GM23338 (cell line): ENCODE results near the gene CCDC144A. TPM values are rescaled to one million over a fixed set of nuclear protein-coding genes. Genes with fewer than 3 reads are reported as not detected.

Source experiments
- ATAC-seq: fragments of 200-7000 bp; cut with Tn5 transposase; 3 replicates; pipeline ENCODE4 v1.9.1; 2020
- DNase-seq: peaks from one replicate; pipeline ENCODE4 v3.0.0-alpha.2; 2015; ENCODE audit warnings: low spot score
- H2AFZ ChIP-seq: fragments of 200-600 bp; sonication (generic); 2 replicates; pipeline ENCODE4 v1.8.0; 2016; ENCODE audit warnings: antibody characterized with exemption, mild to moderate bottlenecking, moderate library complexity
- H3F3A ChIP-seq: fragments of 200-600 bp; sonication (generic); replicated peaks from 2 replicates; pipeline ENCODE4 v1.8.0; 2017; ENCODE audit warnings: antibody characterized with exemption, mixed run types, low read depth
- H3K27ac ChIP-seq: fragments of 200-600 bp; sonication (generic); 2 replicates; pipeline ENCODE4 v1.6.1; 2016; ENCODE audit warnings: low read depth
- H3K27me3 ChIP-seq: fragments of 200-600 bp; sonication (generic); 2 replicates; pipeline ENCODE4 v1.8.0; 2016; ENCODE audit warnings: mild to moderate bottlenecking, mixed run types, moderate library complexity; ENCODE audit not compliant: insufficient read depth
- H3K36me3 ChIP-seq: fragments of 200-600 bp; sonication (generic); 2 replicates; pipeline ENCODE4 v1.8.0; 2016; ENCODE audit warnings: mild to moderate bottlenecking; ENCODE audit not compliant: insufficient read depth
- H3K4me1 ChIP-seq: fragments of 200-600 bp; sonication (generic); 2 replicates; pipeline ENCODE4 v1.8.0; 2016; ENCODE audit warnings: mild to moderate bottlenecking, moderate library complexity; ENCODE audit not compliant: insufficient read depth
- H3K4me2 ChIP-seq: fragments of 200-600 bp; sonication (generic); 2 replicates; pipeline ENCODE4 v1.7.1; 2017; ENCODE audit warnings: mixed run types
- H3K4me3 ChIP-seq: fragments of 200-600 bp; sonication (generic); 2 replicates; pipeline ENCODE4 v1.6.1; 2016; ENCODE audit warnings: mixed run types
- H3K79me2 ChIP-seq: fragments of 200-600 bp; sonication (generic); replicated peaks from 2 replicates; pipeline ENCODE4 v1.8.0; 2017; ENCODE audit warnings: mild to moderate bottlenecking; ENCODE audit not compliant: insufficient read depth
- H3K9me2 ChIP-seq: fragments of 200-600 bp; sonication (generic); 2 replicates; pipeline ENCODE4 v1.8.0; 2017; ENCODE audit not compliant: insufficient read depth
- H4K20me1 ChIP-seq: fragments of 200-600 bp; sonication (generic); replicated peaks from 2 replicates; pipeline ENCODE4 v1.8.0; 2017; ENCODE audit warnings: mild to moderate bottlenecking; ENCODE audit not compliant: insufficient read depth
- H3K27ac Mint-ChIP-seq: 2 replicates; pipeline ENCODE4 v1.8.0; 2020; ENCODE audit warnings: inconsistent platforms, mild to moderate bottlenecking, moderate library complexity, mixed read lengths
- H3K27me3 Mint-ChIP-seq: 3 replicates; pipeline ENCODE4 v1.8.0; 2022; ENCODE audit warnings: low read depth, mild to moderate bottlenecking, moderate library complexity, mixed read lengths, inconsistent platforms; ENCODE audit not compliant: insufficient read depth, poor library complexity
- H3K36me3 Mint-ChIP-seq: 3 replicates; pipeline ENCODE4 v1.8.0; 2021; ENCODE audit warnings: low read depth, mild to moderate bottlenecking, inconsistent platforms, moderate library complexity, mixed read lengths
- H3K4me1 Mint-ChIP-seq: 3 replicates; pipeline ENCODE4 v1.8.0; 2020; ENCODE audit warnings: mild to moderate bottlenecking, inconsistent platforms, mixed read lengths
- H3K4me3 Mint-ChIP-seq: 3 replicates; pipeline ENCODE4 v1.8.0; 2021; ENCODE audit warnings: moderate library complexity, mild to moderate bottlenecking, inconsistent platforms, mixed read lengths
- H3K9me3 Mint-ChIP-seq: 3 replicates; pipeline ENCODE4 v1.8.0; 2020; ENCODE audit warnings: moderate library complexity, mild to moderate bottlenecking, inconsistent platforms, mixed read lengths
- CREB1 ChIP-seq: fragments of 250-450 bp; sonication (Bioruptor Pico); IDR thresholded peaks from 2 replicates; pipeline ENCODE4 v1.5.0; 2020; ENCODE audit warnings: low read depth, mild to moderate bottlenecking, moderate library complexity
- CTCF ChIP-seq, 2 experiments: fragments of 200-600 bp in 1 of 2; sonication (generic) in 1 of 2; conservative IDR thresholded peaks; 2 replicates each; pipeline versions ENCODE4 v1.5.1 to v1.6.1; 2016 to 2017; ENCODE audit warnings: antibody characterized with exemption in 2 of 2, low read depth in 2 of 2, mild to moderate bottlenecking in 2 of 2, moderate library complexity in 1 of 2
- ETS1 ChIP-seq: IDR thresholded peaks from 2 replicates; pipeline ENCODE4 v1.6.1; 2016; ENCODE audit warnings: antibody characterized with exemption
- EZH2 ChIP-seq: fragments of 200-600 bp; sonication (generic); IDR thresholded peaks from one replicate; pipeline ENCODE4 v1.8.0; 2017; ENCODE audit warnings: antibody characterized with exemption, mild to moderate bottlenecking, low read depth; ENCODE audit not compliant: unreplicated experiment
- EZH2phosphoT487 ChIP-seq: fragments of 200-600 bp; sonication (generic); IDR thresholded peaks from one replicate; pipeline ENCODE4 v1.8.1; 2018; ENCODE audit warnings: antibody characterized with exemption; ENCODE audit not compliant: unreplicated experiment
- JUNB ChIP-seq: IDR thresholded peaks from one replicate; pipeline ENCODE4 v1.6.1; 2016; ENCODE audit warnings: antibody characterized with exemption; ENCODE audit not compliant: unreplicated experiment
- POLR2AphosphoS5 ChIP-seq: IDR thresholded peaks from 2 replicates; pipeline ENCODE4 v1.6.1; 2016; ENCODE audit warnings: antibody characterized with exemption, low read depth
- REST ChIP-seq: IDR thresholded peaks from one replicate; pipeline ENCODE4 v1.6.1; 2018; ENCODE audit warnings: antibody characterized with exemption; ENCODE audit not compliant: unreplicated experiment
- STAT1 ChIP-seq: IDR thresholded peaks from one replicate; pipeline ENCODE4 v1.6.1; 2016; ENCODE audit warnings: antibody characterized with exemption; ENCODE audit not compliant: unreplicated experiment
- ZNF114 ChIP-seq: fragments of 250-450 bp; sonication (Bioruptor Pico); IDR thresholded peaks from 2 replicates; pipeline ENCODE4 v1.5.0; 2020; ENCODE audit warnings: mild to moderate bottlenecking, moderate library complexity
- polyA plus RNA-seq: library from polyadenylated mRNA; unstranded; fragments of >200 nt; fragmentation: Nextera tagmentation; extraction: Ambion mirVana; gene quantifications from 2 replicates; pipeline ENCODE4 v1.2.1, GENCODE V29; 2016
- total RNA-seq: library from RNA; depleted of rRNA; stranded (reverse); fragments of >200 nt; shearing (Covaris generic); gene quantifications from 2 replicates; pipeline ENCODE4 v1.2.3, GENCODE V29; 2014
- TF ChIP-seq, protein P1 (sequence below): fragments of 250-450 bp; sonication (Bioruptor Pico); IDR thresholded peaks from 2 replicates; pipeline ENCODE4 v1.5.0; 2020; ENCODE audit warnings: mild to moderate bottlenecking, moderate library complexity

CCDC144A gene
- total and polyA plus RNA-seq, 2 experiments from 2014 or later, result 4.2 to 13.9 TPM

DNA sequence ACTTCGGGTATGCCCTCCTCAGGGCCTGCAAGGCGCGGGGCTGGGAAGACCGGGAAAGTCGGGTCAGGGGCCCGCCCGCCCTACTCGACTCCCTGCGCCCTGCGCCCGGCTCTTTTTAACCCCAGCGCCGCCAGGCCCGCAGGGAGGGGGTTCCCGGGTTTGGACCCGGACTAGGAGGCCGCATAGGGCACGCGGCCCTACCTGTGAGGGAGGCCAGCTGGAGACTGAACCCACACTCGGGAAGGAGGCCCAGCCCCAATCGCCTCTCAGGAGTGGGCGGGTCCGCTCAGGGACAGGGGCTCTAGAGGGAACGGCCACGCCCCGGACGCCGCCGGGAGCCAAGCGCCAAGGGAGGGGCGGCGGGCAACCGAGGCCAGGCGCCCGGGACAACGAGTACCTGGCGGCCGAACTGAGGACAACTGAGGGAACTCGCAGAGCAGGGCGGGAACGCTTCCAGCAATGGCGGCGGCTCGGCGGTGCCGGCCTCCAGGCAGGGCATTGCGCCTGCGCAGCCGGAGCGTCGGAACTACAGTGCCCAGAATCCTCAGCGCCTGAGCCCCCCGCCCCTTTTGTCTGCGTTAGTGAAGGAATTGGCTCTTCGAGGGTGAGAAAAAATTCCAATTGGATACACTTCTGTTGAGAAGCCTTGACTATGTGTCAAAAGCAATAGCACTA is 36.5 kb upstream of the CCDC144A start, which contains the start of gene ZNF624:
ZNF624 (minus strand) TSS at position 484 of the 675 bp plus-strand sequence.
- Histone ChIP-seq H3K4me1 (peaks cover 15% of the 10 kb centered on the region), H4K20me1 (no peaks in the 10 kb centered on the region), H3F3A (peaks cover 3% of the 10 kb centered on the region; the same call in 1 of the 2 replicates), H3K79me2 (no peaks in the 10 kb centered on the region), H3K4me3 (peak within 1 kb of the TSS; percentile 74), H3K4me2 (peak within 1 kb of the TSS; percentile 92), H3K36me3 (no peaks in the 10 kb centered on the region), H2AFZ (peak within 1 kb of the TSS; percentile 86), H3K27ac (peak within 1 kb of the TSS; percentile 84), H3K27me3 (no peaks in the 10 kb centered on the region), H3K9me2 (no peaks in the 10 kb centered on the region)
- ATAC-seq, result peak; percentile 95
- peaks cover 16% of the 10 kb centered on the region; the same call in 2 of the 3 replicates for H3K4me1 Mint-ChIP-seq
- peak within 1 kb of the TSS; percentile 80 for H3K4me3 Mint-ChIP-seq
- H3K36me3 Mint-ChIP-seq, result peaks cover 4% of the 10 kb centered on the region; the same call in 2 of the 3 replicates
- peaks cover 7% of the 10 kb centered on the region for H3K27me3 Mint-ChIP-seq
- TF ChIP-seq EZH2 (no peak), EZH2phosphoT487 (no peak), JUNB (no peak), STAT1 (no peak), POLR2AphosphoS5 (peak; percentile 93), CTCF (conservative IDR thresholded peaks at IDR 0.05; ENCODE audit: low read depth in 2 of 2) (no peak), REST (no peak), CREB1 (peak; percentile 37; the same call in 1 of the 2 replicates), ZNF114 (CRISPR knock-in tag) (no peak), ETS1 (peak; percentile 81)
- TF ChIP-seq, protein P1, sequence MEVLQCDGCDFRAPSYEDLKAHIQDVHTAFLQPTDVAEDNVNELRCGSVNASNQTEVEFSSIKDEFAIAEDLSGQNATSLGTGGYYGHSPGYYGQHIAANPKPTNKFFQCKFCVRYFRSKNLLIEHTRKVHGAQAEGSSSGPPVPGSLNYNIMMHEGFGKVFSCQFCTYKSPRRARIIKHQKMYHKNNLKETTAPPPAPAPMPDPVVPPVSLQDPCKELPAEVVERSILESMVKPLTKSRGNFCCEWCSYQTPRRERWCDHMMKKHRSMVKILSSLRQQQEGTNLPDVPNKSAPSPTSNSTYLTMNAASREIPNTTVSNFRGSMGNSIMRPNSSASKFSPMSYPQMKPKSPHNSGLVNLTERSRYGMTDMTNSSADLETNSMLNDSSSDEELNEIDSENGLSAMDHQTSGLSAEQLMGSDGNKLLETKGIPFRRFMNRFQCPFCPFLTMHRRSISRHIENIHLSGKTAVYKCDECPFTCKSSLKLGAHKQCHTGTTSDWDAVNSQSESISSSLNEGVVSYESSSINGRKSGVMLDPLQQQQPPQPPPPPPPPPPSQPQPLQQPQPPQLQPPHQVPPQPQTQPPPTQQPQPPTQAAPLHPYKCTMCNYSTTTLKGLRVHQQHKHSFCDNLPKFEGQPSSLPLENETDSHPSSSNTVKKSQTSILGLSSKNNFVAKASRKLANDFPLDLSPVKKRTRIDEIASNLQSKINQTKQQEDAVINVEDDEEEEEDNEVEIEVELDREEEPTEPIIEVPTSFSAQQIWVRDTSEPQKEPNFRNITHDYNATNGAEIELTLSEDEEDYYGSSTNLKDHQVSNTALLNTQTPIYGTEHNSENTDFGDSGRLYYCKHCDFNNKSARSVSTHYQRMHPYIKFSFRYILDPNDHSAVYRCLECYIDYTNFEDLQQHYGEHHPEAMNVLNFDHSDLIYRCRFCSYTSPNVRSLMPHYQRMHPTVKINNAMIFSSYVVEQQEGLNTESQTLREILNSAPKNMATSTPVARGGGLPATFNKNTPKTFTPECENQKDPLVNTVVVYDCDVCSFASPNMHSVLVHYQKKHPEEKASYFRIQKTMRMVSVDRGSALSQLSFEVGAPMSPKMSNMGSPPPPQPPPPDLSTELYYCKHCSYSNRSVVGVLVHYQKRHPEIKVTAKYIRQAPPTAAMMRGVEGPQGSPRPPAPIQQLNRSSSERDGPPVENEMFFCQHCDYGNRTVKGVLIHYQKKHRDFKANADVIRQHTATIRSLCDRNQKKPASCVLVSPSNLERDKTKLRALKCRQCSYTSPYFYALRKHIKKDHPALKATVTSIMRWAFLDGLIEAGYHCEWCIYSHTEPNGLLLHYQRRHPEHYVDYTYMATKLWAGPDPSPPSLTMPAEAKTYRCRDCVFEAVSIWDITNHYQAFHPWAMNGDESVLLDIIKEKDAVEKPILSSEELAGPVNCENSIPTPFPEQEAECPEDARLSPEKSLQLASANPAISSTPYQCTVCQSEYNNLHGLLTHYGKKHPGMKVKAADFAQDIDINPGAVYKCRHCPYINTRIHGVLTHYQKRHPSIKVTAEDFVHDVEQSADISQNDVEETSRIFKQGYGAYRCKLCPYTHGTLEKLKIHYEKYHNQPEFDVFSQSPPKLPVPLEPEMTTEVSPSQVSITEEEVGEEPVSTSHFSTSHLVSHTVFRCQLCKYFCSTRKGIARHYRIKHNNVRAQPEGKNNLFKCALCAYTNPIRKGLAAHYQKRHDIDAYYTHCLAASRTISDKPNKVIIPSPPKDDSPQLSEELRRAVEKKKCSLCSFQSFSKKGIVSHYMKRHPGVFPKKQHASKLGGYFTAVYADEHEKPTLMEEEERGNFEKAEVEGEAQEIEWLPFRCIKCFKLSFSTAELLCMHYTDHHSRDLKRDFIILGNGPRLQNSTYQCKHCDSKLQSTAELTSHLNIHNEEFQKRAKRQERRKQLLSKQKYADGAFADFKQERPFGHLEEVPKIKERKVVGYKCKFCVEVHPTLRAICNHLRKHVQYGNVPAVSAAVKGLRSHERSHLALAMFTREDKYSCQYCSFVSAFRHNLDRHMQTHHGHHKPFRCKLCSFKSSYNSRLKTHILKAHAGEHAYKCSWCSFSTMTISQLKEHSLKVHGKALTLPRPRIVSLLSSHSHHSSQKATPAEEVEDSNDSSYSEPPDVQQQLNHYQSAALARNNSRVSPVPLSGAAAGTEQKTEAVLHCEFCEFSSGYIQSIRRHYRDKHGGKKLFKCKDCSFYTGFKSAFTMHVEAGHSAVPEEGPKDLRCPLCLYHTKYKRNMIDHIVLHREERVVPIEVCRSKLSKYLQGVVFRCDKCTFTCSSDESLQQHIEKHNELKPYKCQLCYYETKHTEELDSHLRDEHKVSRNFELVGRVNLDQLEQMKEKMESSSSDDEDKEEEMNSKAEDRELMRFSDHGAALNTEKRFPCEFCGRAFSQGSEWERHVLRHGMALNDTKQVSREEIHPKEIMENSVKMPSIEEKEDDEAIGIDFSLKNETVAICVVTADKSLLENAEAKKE (CRISPR knock-in tag), result no peak
- peaks cover 3% of the 10 kb centered on the region; the same call in 2 of the 3 replicates for H3K9me3 Mint-ChIP-seq
- DNase-seq, result peak; percentile 97
- H3K27ac Mint-ChIP-seq, result peak within 1 kb of the TSS; percentile 86; the same call in 1 of the 2 replicates
